Esophagus squamous epithelium (tissue), 5 donors: ENCODE data around the gene AIDA. TPM values are rescaled to one million over a fixed set of nuclear protein-coding genes. Genes with fewer than 3 reads are reported as not detected.

Experiments
- DNase-seq: peaks from one replicate; lab custom pipeline; 2025; lab: John Stamatoyannopoulos, UW
- H3K27ac ChIP-seq, 4 donors: fragments of 200-600 bp; sonication (generic); one replicate each; pipeline ENCODE4 v1.5.1; 2016 to 2019; ENCODE audit warnings: mild to moderate bottlenecking in 1 of 4
- H3K27me3 ChIP-seq, 4 donors: fragments of 200-600 bp; sonication (generic); 1 replicate in 3 of 4; 2 replicates in 1 of 4; pipeline versions ENCODE4 v1.5.1 to v1.6.0; 2017 to 2021; ENCODE audit warnings: antibody characterized with exemption in 1 of 4
- H3K36me3 ChIP-seq, 3 donors: fragments of 200-600 bp; sonication (generic); one replicate each; pipeline ENCODE4 v1.5.1; 2016 to 2019
- H3K4me1 ChIP-seq, 3 donors: fragments of 200-600 bp; sonication (generic); one replicate each; pipeline ENCODE4 v1.5.1; 2017 to 2019
- H3K4me3 ChIP-seq, 4 donors: fragments of 200-600 bp; sonication (generic); 1 replicate in 3 of 4; 2 replicates in 1 of 4; pipeline ENCODE4 v1.5.1; 2016 to 2019; ENCODE audit warnings: mild to moderate bottlenecking in 2 of 4, moderate library complexity in 1 of 4
- H3K9me3 ChIP-seq, 3 donors: fragments of 200-600 bp; sonication (generic); one replicate each; pipeline ENCODE4 v1.5.1; 2016 to 2019
- POLR2A ChIP-seq, 4 donors: fragments of 450-650 bp; IDR thresholded peaks; one replicate each; pipeline ENCODE4 v1.6.1; 2017; ENCODE audit warnings: antibody characterized with exemption in 4 of 4, mild to moderate bottlenecking in 4 of 4, moderate library complexity in 3 of 4
- WGBS, 2 donors: methylation state at CpG; one replicate each; pipeline ENCODE4 v1.1.5; 2018; 5-methylcytosine and 5-hydroxymethylcytosine counted together
- intact Hi-C: fragments of 100-400 bp; cut with DNase I; formaldehyde crosslinking; loops from one replicate; pipeline ENCODE4 v1.15.0; 2022
- total RNA-seq, 4 donors: library from RNA; depleted of rRNA; stranded (reverse); fragments of >200 nt; gene quantifications; one replicate each; pipeline ENCODE4 v1.1.0, GENCODE V29; 2016
- TF ChIP-seq, protein P1 (sequence below), 6 experiments: fragments of 450-650 bp in 4 of 6; fragments of 200-600 bp in 2 of 6; sonication (generic) in 2 of 6; IDR thresholded peaks; one replicate each; pipeline ENCODE4 v1.5.1; 2016 to 2019; ENCODE audit warnings: antibody characterized with exemption in 6 of 6, mild to moderate bottlenecking in 4 of 6, moderate library complexity in 4 of 6
- donor health status: DM: yes; HTN: yes; CAD: no.

The AIDA gene
- total RNA-seq, 4 donors from 2014 or later: 18.6 to 51.1 (median 31.7) TPM

DNA sequence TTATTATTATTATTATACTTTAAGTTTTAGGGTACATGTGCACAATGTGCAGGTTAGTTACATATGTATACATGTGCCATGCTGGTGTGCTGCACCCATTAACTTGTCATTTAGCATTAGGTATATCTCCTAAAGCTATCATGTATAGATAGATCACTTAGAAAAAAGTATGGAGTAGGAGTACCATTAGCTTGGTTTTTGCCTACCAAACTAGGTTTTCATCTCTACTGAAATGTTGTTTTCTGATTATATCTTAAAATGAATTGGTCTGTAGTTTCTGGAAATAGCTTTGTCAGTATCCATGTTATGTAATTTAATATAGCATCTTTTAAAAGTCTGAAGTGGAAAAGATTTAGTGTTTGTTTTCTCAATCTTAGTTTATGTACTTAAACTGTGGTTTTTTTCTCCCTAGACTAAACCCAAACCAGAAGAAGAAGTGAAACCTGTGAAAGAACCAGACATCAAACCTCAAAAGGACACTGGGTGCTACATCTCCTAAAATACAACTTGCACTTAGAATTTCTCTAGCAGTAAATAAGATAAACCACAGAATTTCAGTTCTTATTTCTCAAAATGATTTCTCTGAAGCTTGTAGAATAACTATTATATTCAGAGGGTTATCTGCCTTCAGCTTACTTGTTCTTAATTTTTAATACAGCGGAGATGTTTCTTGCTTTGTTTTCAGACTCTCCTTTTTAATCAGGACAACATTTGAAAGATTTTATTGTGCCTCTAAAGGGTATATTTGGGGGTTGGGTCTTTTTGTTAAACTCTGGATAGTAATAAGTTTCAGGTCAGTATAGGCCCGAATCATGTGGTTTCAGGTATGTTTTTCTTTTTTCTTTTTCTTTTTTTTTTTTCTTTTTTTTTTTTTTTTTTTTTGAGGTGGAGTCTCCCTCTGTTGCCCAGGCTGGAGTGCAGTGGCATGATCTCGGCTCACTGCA lies 20.2 kb upstream of the AIDA start:
- no peak for DNase-seq
- intact Hi-C loops: loop anchor here (10.0 kb wide), 1 partner anchor 352 kb away; no protein-coding TSS in a partner anchor
- peaks cover 0 to 13% (median 0%) of the 10 kb centered on the region in 3 donors for H3K4me1 ChIP-seq
- peaks cover 0 to 98% (median 25%) of the 10 kb centered on the region in 3 donors for H3K36me3 ChIP-seq
- H3K27ac ChIP-seq: no peak overlapping the region
- H3K9me3 ChIP-seq: no peaks in the 10 kb centered on the region
- 82 to 92% methylated on average over 2 to 3 of the region's 3 CpGs for WGBS, 2 donors
- H3K4me3 ChIP-seq: no peak overlapping the region
- no peaks in the 10 kb centered on the region for H3K27me3 ChIP-seq
- no peak for TF ChIP-seq POLR2A (IDR thresholded peaks at IDR 0.05)
- TF ChIP-seq, protein P1, sequence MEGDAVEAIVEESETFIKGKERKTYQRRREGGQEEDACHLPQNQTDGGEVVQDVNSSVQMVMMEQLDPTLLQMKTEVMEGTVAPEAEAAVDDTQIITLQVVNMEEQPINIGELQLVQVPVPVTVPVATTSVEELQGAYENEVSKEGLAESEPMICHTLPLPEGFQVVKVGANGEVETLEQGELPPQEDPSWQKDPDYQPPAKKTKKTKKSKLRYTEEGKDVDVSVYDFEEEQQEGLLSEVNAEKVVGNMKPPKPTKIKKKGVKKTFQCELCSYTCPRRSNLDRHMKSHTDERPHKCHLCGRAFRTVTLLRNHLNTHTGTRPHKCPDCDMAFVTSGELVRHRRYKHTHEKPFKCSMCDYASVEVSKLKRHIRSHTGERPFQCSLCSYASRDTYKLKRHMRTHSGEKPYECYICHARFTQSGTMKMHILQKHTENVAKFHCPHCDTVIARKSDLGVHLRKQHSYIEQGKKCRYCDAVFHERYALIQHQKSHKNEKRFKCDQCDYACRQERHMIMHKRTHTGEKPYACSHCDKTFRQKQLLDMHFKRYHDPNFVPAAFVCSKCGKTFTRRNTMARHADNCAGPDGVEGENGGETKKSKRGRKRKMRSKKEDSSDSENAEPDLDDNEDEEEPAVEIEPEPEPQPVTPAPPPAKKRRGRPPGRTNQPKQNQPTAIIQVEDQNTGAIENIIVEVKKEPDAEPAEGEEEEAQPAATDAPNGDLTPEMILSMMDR (IDR thresholded peaks at IDR 0.05): no peak

DNA sequence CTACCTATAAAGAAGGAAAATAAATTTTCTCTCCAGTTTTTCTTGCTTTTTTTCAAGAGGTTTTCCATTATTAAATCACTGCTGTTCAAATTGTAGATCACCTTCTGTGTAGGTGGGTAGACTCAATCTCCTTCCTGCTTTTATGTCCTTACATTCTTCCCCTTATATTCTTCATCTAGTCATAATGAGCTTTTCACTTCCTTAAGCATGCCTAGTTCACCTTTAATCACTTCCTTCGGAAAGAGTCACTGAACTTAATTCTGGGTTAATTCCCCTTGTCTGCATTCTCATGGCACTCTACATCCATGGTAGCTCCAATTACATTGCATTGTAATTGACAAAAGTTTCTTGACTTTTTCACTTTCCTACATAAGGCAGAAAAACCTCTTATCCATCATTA lies 18.6 kb upstream of the AIDA start:
- Histone ChIP-seq H3K4me3 (no peak overlapping the region), H3K36me3 (peaks cover 0 to 100% (median 38%) of the 10 kb centered on the region in 3 donors), H3K27me3 (no peaks in the 10 kb centered on the region), H3K9me3 (no peaks in the 10 kb centered on the region), H3K27ac (no peak overlapping the region), H3K4me1 (no peaks in the 10 kb centered on the region)
- WGBS, 2 donors: 74 to 92% methylated on average over 1 of the region's 1 CpG
- no peak for DNase-seq
- TF ChIP-seq, protein P1 (IDR thresholded peaks at IDR 0.05): no peak
- TF ChIP-seq POLR2A (IDR thresholded peaks at IDR 0.05): no peak
- intact Hi-C loops: loop anchor here (10.0 kb wide), 1 partner anchor 354 kb away; no protein-coding TSS in a partner anchor

DNA sequence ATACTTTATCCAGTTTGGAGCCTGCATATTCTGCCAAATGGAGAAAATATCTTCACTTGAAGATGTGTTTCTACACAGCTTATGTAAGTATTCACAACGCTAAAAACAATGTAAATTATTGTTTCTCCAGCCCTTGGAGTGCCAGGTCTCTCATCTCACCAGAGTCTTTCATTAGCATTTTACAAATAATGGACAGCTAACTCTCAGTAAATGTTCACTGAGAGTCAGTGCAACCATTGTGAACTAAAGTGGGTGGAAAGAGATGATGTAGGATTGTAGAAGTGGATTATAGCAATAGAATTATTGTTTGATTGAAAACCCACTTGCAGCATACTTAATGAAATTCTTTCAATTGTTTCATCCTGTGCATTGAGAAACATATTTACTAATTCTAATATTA lies 16.5 kb upstream of the AIDA start:
- H3K36me3 ChIP-seq: peaks cover 0 to 100% (median 44%) of the 10 kb centered on the region in 3 donors
- no peak for DNase-seq
- no peaks in the 10 kb centered on the region for H3K9me3 ChIP-seq
- WGBS, 2 donors: 92 to 100% methylated on average over 1 of the region's 1 CpG
- no peaks in the 10 kb centered on the region for H3K4me1 ChIP-seq
- H3K4me3 ChIP-seq: no peak overlapping the region
- no peaks in the 10 kb centered on the region for H3K27me3 ChIP-seq
- TF ChIP-seq POLR2A (IDR thresholded peaks at IDR 0.05): no peak
- TF ChIP-seq, protein P1 (IDR thresholded peaks at IDR 0.05): no peak
- H3K27ac ChIP-seq: no peak overlapping the region
- intact Hi-C loops: no loop called here

DNA sequence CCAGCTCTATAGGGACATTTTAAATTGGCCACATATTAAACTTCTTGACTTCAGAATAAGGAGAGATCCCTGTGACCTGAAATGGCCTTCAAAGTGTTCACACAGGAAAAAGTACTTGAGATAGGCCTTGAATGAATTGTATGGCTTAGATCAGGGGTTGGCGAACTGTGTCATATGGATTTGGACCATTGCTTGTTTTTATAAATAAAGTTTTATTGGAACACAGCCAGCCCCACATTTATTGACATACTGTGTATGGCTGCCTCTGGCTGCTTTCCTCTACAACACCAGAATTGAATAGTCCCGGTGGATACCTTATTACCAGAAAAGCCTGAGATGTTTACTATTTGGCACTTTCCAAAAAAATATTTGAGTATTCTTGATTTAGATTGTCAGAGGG lies 4.1 kb upstream of the AIDA start:
- Histone ChIP-seq H3K27ac (no peak overlapping the region), H3K9me3 (no peaks in the 10 kb centered on the region), H3K4me3 (no peak overlapping the region), H3K36me3 (peaks cover 0 to 64% (median 0%) of the 10 kb centered on the region in 3 donors), H3K27me3 (no peaks in the 10 kb centered on the region), H3K4me1 (peaks cover 0 to 18% (median 7%) of the 10 kb centered on the region in 3 donors)
- no peak for DNase-seq
- TF ChIP-seq, protein P1 (IDR thresholded peaks at IDR 0.05): no peak
- no peak for TF ChIP-seq POLR2A (IDR thresholded peaks at IDR 0.05)
- intact Hi-C loops: no loop called here
- WGBS, 2 donors: 83 to 93% methylated on average over 2 of the region's 2 CpGs
